Stimulated activated naive CD4-positive, alpha-beta T cell treated with Interleukin-2 at 50 U/mL for 16 hours (primary cell): ENCODE measurements around the gene CABP7.

ENCODE experiments used
- DNase-seq: peaks from one replicate; lab custom pipeline; 2025; lab: John Stamatoyannopoulos, UW

CABP7 gene

DNA sequence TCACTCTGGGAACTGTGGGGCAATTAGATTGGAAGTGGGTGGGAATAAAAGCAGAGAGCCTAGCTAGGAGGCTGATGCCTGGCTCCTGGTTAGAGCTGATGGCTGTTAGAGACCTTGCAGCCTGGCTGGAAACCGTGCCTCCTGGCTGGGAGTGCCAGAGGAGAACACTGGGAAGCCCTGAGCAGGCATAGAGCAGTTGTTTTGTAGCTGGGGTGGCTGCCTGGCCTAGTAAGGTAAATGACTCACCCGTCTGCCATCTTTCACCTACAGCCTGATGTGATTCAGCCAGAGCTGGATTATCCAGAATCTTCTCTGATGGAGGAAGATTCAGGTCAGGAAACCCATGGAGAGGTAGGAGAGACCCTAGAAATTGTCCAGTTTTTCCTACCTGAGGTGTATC is 53.4 kb downstream of the CABP7 start:
- no peak for DNase-seq

DNA sequence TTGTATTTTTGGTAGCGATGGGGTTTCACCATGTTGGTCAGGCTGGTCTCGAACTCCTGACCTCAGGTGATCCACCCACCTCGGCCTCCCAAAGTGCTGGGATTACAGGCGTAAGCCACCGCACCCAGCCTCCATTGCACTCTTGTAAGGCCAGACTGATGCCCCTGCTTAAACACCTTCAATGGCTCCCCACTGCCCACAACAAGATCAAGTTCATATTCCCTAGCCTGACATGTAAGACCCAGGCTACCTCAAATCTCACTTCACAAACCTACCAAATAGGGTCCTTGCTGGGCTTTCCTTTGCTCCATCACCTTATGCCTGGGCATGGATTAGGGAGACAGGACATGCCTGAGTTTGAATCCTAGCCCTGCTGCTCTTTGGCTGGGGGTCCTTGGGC is 60.4 kb downstream of the CABP7 start:
- no peak for DNase-seq

DNA sequence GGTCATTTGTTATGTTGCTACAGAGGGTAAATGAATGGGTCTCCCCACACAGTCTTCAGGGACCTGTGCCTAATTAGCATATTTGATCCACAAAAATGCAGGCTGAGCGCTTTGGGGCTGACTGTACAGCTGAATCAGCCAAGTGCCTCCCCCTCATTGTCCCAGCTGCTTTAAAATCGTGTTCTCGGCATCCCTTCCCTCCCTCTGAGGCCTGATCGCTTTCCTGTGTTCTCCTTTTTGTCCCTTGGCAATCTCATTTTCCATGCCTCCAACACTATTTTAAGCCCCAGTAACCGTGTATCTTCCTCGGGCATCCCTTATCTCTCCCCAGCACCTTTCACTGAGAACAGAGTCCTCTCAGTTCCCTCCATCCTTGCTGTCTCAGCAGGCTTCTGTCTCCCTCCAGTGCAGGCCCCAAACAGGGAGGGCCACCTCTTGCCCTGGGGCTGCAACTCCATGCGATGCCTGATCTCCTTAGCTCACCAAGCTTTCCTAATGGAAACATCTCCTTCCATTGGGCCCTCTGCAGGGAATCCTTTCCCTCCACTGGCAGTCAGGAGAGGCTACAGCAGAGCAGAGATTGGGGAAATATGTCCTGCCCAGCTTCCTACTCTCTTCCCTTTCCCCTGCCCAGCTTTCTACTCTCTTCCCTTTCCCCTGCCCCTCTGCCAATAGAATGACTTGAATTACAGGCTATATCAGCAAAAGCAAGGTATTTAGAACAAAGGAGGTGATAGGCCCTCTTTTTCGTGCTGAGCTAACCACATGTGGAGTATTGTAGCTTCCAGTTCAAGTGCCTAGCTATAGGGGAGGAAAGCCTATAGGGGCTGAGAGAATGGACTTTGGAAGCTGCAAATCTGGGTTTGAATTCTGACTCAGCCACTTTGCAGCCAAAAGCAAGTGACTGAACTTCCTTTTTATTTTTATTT is 61.2 kb downstream of the CABP7 start:
- DNase-seq: no peak
